ENCODE data around the gene GCN1. TPM values are rescaled to one million over a fixed set of nuclear protein-coding genes. Genes with fewer than 3 reads are reported as not detected.
"Not testable (repeated sequence)": the region's sequence is repeated elsewhere in the genome, so short reads cannot be mapped to it uniquely, and the experiment has no call there.

GCN1 gene
- polyA plus RNA-seq, 3 donors = 49.4 to 63.4 (median 55.9) TPM

DNA sequence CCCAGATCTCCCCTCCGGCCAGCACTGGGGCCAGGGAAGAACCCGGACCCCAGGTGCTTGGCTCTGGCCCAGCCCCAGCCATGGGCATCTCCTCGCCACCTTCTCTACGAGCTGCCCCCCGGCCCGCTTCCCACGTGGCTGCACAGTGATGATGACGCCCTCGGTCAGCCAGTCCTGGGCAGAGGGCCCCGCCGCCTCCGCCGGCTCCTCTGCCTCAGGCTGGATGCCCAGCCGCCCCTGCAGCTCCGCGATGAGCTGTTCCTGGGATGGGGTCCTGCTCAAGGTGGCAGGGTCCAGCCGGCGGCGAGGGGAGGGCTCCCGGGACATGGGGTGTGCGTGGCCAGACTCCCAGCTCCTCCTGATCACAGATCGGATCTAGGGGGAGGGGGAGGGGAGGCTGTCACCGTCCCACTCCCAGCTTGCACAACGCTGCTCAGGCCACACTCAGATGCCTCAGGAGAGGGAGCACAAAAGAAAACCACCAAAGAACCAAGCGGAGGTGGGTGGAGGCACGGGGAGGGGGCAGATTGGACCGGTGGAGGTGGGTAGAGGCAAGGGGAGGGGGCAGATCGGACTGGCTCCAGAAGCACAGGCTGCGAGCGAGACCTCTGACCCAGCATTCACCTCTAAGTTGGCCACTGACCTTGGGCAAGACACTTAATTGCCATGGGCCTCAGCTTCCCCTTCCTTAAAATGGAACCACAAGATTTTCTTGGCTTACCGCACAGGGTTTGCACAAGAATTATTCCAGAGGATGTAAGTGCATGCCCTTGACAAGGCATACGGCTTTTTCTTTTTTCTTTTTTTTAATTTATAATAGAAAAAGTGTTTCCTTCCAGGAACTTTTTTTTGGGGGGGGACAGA is 22.5 kb upstream of the GCN1 start:
- DNase-seq (ENCODE audit: extremely low read depth in 1 of 11, low read depth in 9 of 11, low spot score in 4 of 11) = no peak

DNA sequence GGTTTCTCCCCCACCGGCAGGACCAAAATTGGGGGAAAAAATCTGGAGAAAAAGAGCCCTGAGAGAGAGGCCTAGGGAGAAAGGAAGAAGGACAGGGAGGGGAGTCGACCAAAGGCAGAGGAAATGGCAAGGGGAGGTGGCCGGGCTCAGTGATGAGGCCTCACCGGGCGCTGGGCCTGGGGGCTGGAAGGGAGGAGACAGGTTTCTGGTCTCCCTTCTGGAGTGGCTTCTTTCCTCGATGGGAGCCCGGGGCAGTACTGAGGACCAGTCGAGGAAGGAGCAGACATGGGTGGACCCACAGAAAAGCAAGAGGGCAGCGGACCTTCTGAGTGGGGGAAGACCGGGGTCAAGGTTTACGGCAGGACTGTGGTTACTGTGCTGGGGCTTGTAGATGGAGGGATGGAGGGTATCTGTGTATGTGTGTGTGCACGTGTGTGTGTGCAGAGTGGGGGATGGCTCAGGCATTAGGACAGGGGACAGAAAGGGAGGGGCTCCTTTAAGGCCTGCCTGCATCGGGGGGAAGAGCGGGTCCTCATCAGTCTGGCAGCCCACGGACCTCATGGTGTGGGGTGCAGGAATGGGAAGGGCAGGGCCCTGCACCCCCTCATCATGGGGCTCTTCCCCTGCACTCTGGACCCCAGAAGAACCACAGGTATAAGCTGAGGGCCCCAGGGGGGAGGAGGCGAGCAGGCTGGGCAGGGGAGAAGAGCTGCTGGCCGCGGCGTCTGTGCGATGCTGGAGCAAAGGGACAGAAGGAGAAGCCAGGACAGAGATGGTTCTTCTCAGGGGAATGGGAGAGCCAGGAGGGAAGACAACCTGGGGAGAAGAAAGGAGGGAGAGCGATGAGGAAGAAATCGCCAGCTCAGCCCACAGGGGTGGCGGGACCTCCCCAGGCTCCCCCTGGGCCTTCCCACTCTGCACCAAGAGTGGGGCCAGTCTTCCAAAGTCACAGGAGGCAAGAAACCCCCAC is 21.5 kb upstream of the GCN1 start:
- DNase-seq (ENCODE audit: extremely low read depth in 1 of 11, low read depth in 9 of 11, low spot score in 4 of 11) = no peak

DNA sequence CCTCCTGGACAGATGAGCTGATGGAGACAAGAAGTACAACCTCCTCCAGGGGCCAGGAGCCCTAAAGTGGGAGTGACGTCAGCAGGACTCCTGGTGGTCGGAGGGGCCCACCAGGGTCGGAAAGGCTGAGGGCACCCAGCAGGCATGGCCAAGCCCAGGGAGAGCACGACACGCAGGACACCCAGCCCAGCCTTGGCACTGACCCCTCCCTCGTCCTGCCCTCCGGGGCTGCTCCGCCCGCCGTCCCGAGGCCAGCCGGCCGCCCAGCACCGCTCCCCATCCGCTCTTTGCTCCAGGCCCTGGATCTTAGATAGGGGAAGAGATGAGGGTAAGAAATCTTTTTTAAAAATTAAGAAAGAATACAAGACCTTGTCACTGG is 20.8 kb upstream of the GCN1 start:
- no peak for DNase-seq (ENCODE audit: extremely low read depth in 1 of 11, low read depth in 9 of 11, low spot score in 4 of 11)

DNA sequence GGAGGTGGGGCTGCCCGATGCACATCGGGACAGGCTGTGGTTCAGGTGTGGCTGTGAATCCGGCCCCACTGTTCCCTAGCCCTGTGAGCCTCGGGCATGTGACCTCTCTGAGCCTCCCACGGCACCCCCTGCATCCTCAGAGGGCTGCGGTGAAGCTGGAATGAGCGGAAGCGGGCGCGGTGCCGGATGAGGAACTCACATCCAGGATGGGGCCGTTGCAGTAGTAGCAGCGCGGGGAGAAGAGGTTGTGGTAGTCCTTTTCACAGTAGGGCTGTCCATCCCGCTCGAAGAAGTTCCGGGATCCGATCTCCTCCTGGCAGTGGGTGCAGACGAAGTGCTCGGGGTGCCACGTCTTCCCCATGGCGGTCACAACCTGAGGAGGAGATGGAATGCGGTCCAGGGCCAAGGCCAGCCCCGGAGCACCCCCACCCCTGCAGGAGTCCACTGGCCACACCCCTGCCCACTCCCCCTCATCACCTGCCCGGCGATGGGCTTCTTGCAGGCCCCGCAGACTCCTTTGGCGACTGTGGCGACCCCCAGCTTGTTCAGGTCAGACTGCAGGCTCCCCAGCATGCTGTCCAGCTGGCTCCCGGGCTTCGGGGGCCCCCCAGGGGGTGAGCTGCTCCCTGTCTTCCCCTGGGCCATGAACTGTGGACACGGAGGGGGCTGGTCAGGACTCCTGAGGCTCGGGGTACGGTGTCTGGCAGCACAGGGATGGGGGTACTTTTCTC is 20.3 kb upstream of the GCN1 start:
- no peak for DNase-seq (ENCODE audit: extremely low read depth in 1 of 11, low read depth in 9 of 11, low spot score in 4 of 11)

DNA sequence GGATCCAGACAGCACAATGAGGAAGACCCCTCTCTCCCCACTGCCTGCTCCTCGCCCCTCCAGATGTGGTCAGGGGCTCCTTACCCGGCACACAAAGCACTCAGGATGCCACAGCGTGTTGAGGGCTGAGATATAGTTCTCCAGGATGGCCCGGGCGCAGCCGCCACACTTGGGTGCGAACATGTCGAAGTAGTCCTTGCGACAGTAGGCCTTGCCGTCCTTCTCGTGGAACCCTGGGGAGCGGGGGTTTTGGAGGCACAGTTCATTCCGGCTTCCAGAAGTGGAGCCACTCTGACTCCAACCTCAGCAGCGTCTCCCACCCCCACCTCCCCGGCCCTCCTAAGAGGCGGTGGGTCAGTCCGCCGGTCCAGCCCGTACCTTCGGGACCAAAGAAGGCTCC is 19.2 kb upstream of the GCN1 start:
- no peak for DNase-seq (ENCODE audit: extremely low read depth in 1 of 11, low read depth in 9 of 11, low spot score in 4 of 11)

DNA sequence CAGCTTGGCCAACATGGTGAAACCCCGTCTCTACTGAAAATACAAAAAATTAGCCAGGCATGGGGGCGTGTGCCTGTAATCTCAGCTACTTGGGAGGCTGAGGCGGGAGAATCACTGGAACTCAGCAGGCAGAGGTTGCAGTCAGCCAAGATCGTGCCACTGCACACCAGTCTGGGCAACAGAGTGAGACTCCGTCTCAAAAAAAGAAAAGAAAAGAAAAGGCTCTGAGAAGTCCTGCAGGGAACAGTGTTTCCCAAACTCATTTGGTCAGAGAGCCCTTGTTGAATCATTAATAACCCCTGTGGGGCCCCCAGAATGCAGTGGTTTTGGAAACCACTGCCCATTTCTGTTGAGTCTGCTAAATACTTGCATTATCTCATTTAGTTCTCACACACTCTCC is 18.7 kb upstream of the GCN1 start:
- DNase-seq (ENCODE audit: extremely low read depth in 1 of 11, low read depth in 9 of 11, low spot score in 4 of 11) = not testable (repeated sequence)

DNA sequence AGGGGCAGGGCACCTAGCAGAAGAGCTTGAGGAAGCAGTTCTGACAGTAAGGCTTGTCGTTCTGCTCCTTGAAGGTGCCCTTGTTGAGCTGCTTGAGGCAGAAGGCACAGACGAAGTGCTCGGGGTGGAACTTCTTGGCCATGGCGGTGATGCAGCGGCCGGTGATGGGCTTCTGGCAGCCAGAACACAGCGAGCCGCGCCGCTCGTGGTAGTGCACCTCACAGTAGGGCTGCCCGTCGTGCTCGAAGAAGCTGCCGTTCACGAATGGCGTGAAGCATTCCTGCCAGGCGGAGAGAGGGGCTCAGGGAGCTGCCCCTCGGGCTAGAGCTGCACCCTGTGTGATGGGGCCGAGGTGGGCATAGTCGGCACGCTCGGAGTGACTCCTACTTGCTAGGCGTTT is 17.8 kb upstream of the GCN1 start:
- no peak for DNase-seq (ENCODE audit: extremely low read depth in 1 of 11, low read depth in 9 of 11, low spot score in 4 of 11)

DNA sequence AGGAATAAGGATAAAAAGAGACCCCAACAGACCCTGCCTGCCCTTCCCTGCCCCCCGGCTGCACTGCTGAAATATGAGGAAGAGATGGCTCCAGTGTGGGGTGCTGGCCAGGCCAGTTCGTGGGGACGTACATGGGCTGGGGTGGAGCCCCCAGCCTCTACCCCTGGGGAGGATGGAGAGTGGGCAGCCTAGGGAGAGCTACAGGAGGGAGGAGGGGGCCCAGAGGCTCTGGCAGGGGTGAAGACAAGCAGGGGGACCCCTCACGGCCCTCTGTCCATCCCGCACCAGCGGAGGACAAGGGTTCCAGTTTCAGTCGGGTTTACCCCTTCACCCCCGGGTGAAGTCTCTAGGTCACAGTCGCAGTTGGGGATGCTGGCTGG is 17.4 kb upstream of the GCN1 start:
- DNase-seq (ENCODE audit: extremely low read depth in 1 of 11, low read depth in 9 of 11, low spot score in 4 of 11) = no peak

DNA sequence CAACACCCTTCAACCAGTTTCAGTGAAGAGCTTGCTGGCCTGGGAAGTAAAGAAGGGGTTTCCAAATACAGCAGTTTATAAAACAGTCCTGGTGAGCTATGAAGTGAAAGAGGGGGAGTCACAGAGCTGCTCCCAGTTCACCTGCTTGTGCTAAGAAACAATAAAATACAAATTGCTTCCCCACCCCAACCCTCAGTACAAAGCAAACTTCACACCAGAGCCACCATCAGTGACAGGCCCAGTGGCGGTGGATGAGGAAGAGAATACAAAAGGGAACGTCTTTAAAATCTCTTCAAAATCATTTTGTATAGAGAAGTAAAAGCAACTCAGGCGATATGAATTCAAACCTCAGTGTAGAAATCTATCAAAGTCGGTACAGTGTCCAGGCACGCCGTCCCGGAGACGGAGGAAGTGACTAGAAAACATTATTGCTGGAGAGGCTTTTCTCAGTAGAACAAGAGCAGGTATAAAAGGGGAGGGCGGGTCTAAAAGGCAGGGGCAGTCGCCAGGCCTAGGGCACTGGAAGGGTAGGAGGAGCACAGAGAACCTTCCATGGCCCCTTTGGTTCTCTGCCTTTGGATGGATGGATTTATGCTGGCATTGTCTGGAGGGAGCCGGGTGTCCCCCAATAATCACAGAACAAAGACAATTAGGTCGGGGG is 16.9 kb upstream of the GCN1 start:
- DNase-seq (ENCODE audit: extremely low read depth in 1 of 11, low read depth in 9 of 11, low spot score in 4 of 11) = no peak

DNA sequence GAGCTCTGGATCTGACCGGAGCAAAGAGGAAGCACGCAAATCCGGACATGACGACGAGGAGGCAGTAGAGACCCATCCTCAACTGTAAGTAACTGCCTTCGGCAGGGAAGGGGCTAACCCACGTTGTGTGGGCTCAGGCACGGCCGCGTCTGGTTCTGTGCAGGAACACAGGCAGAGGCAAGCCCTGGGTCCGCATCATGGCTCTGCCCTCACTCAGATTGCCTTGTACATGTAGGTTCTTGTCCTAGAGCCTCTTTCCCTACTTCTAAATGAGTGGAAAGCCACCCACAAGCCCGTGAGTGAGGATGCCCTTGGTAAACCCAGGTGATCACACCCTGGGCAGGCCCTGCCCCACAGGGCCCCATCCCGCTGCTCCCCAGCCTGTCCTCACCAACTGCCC is 15.3 kb upstream of the GCN1 start:
- DNase-seq (ENCODE audit: extremely low read depth in 1 of 11, low read depth in 9 of 11, low spot score in 4 of 11) = no peak

DNA sequence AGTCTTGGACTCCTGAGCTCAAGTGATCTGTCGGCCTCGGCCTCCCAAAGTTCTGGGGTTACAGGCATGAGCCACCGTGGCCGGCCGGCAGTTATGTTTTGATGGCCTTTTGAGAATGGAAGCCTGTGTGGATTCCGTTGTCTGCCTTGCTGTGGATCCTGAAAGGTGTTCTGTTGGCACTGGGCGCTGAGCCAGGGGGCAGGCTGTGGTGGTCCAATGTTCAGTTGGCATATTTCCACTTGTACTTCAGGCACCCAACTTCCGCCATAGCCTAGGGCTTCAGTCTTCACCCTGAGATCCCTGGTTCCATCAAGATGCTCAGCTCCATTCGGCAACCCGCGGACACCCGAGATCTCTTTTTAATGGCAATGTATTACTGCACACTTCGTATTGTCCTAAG is 12.7 kb upstream of the GCN1 start:
- no peak for DNase-seq (ENCODE audit: extremely low read depth in 1 of 11, low read depth in 9 of 11, low spot score in 4 of 11)

DNA sequence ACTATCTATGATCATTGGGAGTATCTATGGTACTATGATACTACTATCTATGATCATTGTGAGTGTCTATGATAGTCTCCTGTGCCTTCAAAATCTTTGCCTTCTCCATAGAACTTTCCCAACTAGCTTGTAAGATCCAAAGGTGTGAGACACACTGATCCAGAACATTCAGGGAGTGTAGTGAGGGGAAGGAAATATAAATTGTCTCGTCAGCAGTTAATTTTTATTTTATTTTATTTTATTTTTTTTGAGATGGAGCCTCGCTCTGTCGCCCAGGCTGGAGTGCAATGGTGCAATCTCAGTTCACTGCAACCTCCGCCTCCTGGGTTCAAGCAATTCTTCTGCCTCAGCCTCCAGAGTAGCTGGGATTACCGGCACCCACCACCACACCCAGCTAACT is 12.3 kb upstream of the GCN1 start:
- DNase-seq (ENCODE audit: extremely low read depth in 1 of 11, low read depth in 9 of 11, low spot score in 4 of 11) = not testable (repeated sequence)

DNA sequence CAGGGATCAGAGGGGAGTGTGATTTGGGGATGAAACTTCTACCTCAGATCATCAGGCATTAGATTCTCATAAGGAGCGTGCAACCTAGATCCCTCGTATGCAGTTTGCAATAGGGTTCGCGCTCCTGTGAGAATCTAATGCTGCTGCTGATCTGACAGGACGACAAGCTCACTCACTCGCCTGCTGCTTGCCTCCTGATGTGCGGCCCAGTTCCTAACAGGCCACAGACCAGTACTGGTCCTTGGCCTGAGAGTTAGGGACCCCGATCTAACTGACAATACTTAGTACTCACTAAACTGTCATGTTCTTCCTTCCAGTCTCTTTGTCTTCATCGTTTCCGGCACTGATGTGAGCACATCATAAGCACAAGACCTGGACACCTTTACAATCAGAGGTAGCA is 11.7 kb upstream of the GCN1 start:
- DNase-seq (ENCODE audit: extremely low read depth in 1 of 11, low read depth in 9 of 11, low spot score in 4 of 11) = no peak

DNA sequence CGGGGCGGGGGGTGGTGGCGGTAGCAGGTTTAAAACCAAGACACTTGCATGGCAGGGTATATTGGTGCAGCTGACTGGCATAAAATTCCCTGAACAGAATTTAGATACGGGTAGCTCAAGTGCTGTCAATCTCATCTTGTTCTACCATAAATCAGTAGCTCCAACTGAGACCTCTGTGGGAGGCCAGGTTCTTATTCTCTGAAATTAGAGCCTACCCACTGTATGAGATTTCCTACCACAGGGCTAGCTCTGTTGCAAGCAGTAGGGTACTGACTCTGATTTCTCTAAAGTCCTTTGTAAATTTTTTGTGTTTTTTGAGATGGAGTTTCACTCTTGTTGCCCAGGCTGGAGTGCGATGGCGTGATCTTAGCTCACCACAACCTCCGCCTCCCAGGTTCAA is 9.7 kb upstream of the GCN1 start:
- DNase-seq (ENCODE audit: extremely low read depth in 1 of 11, low read depth in 9 of 11, low spot score in 4 of 11) = no peak

DNA sequence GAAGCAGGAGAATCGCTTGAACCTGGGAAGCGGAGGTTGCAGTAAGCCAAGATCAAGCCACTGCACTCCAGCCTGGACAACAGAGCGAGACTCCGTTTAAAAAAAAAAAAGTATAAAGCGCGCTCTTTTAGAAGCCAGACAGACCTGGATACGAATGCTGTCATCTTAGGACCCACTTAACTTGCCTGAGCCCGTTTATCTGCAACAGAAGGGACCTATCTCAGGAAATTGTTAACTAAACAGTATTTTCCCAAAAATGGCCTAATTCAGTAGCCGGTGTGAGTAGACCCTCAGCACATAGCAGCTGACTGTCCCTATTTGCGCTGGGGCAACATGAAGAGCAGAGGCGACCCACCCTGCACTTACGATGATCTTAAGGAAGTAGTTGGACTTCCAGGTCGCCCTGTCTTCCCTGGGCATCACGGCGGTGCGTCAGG is 5.9 kb upstream of the GCN1 start:
- DNase-seq (ENCODE audit: extremely low read depth in 1 of 11, low read depth in 9 of 11, low spot score in 4 of 11) = no peak

DNA sequence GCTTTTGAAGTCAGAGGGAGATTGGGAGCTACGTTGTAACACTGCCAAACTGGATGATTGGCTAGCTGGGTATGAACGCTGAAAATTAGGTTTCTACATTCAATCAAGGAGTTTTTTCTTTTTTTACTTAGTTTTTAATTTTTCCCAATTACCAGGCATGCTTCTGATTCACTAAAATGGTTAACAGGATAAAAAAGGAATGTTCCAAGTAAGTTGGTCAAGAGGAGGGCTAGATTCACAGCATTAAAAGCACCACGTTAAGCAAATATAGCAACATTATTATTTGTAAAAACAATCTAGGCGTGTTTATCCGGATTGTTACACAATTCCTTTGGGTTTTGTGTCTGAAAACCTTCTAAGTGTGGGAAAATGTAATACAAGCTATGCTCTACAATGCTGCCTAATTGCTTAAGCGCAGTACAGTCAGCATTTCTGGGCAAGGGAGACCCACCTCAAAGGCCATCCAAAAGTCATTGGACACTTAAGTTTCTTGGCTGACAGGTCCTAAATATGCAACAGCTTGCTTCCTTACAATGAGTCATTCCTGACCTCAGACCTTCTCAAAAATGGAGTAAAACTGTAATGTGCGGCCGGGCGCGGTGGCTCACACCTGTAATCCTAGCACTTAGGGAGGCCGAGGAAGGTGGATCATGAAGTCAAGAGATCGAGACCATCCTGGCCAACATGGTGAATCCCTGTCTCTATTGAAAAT is 5.2 kb upstream of the GCN1 start:
- no peak for DNase-seq (ENCODE audit: extremely low read depth in 1 of 11, low read depth in 9 of 11, low spot score in 4 of 11)

DNA sequence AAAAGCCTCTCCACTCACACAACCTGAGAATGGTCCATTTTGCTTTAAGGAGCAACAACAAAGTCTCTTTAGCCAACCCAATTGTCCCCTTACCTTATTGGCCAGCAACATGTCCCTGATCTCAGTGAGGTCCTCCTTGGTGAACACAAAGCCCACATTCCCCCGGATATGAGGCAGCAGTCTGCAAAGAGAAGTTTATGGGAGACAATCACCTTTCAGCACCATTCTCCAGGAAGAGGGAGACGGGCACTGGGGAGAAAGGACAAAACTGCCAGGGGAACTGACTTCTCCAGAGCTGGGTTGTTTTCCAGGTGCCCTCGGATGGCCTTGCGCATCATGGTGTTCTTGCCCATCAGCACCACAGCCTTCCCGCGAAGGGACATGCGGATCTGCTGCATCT is 4.5 kb upstream of the GCN1 start:
- no peak for DNase-seq (ENCODE audit: extremely low read depth in 1 of 11, low read depth in 9 of 11, low spot score in 4 of 11)

DNA sequence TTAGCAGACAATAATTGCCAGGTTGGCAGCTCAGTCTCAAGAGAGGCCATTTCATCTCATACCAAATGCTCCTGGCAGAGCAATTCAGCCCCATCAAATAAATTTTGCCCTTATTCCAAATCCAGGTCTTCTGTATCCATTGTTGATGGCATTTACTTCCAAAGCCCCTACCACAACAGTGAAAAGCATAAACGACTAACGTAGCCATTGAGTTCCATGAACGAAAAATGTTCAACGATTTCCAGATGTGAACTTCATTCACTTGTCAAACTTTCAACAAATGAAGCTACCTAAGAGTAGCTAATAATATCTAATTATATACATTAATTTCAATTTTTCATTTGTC is 3.0 kb upstream of the GCN1 start:
- DNase-seq (ENCODE audit: extremely low read depth in 1 of 11, low read depth in 9 of 11, low spot score in 4 of 11) = no peak
